ENCODE data around the gene CUTC.

Gene CUTC

GRCh38 chr10:99784016-99784726, 52.1 kb downstream of the CUTC start:
- DNase-seq, result no peak

GRCh38 chr10:99784727-99785441, 52.9 kb downstream of the CUTC start:
- no peak for DNase-seq

GRCh38 chr10:99785646-99786045, 53.6 kb downstream of the CUTC start:
- no peak for DNase-seq

GRCh38 chr10:99787311-99787710, 55.3 kb downstream of the CUTC start:
- no peak for DNase-seq

- DNase-seq, result no peak
These were observed 55.9 kb downstream of the CUTC start for GRCh38 chr10:99787782-99788445.

- no peak for DNase-seq
These were observed 56.7 kb downstream of the CUTC start for GRCh38 chr10:99788598-99789256.

GRCh38 chr10:99791831-99792230, 59.8 kb downstream of the CUTC start:
- no peak for DNase-seq

GRCh38 chr10:99793819-99794218, 61.8 kb downstream of the CUTC start:
- no peak for DNase-seq

- DNase-seq, result no peak
These were observed 64.9 kb downstream of the CUTC start for GRCh38 chr10:99796928-99797327.

GRCh38 chr10:99798031-99798430, 66.0 kb downstream of the CUTC start:
- no peak for DNase-seq

- DNase-seq, result no peak
These were observed 66.9 kb downstream of the CUTC start for GRCh38 chr10:99798920-99799319.

GRCh38 chr10:99799613-99800012, 67.6 kb downstream of the CUTC start:
- no peak for DNase-seq

GRCh38 chr10:99804471-99804870, 72.4 kb downstream of the CUTC start:
- no peak for DNase-seq

GRCh38 chr10:99805190-99805589, 73.2 kb downstream of the CUTC start:
- no peak for DNase-seq

Data from inflammatory macrophage (primary cell).